ENCODE data around the gene MMP2.

- TF ChIP-seq CTCF (IDR thresholded peaks at IDR 0.05), result no peak
- no peak for TF ChIP-seq POLR2A (IDR thresholded peaks at IDR 0.05)
These were observed 46.0 kb upstream of the MMP2 start for GRCh38 chr16:55433030-55433429.

Measured in Peyer's patch (tissue), 4 donors.